ENCODE measurements around the gene NAALADL2. TPM values are rescaled to one million over a fixed set of nuclear protein-coding genes. Genes with fewer than 3 reads are reported as not detected.

NAALADL2 gene
- total and polyA plus RNA-seq, 2 of the 13 experiments (the other 11 are each of a cell fraction or from before 2014, with no cell fraction given): 0.08 TPM; not detected in 1

GRCh38 chr3:175447521-175447920 is 588.4 kb downstream of the NAALADL2 start:
- FAIRE-seq (no peak), ATAC-seq (no peak), DNase-seq (ENCODE audit: low spot score) (no peak)
- peaks cover 11% of the 10 kb centered on the region for H3K9me3 ChIP-seq (ENCODE audit: low read length)
- no peak overlapping the region for H3K9ac ChIP-seq (ENCODE audit: insufficient read depth, low read depth, low read length)
- no peak overlapping the region for H3K4me2 ChIP-seq (ENCODE audit: low read depth, low read length)
- H4K20me1 ChIP-seq (ENCODE audit: insufficient read depth, low read length): no peaks in the 10 kb centered on the region
- no peaks in the 10 kb centered on the region for H3K27me3 ChIP-seq (ENCODE audit: control insufficient read depth in 1 of 2, insufficient read depth in 2 of 2, low read length in 2 of 2)
- no peaks in the 10 kb centered on the region for H3K79me2 ChIP-seq (ENCODE audit: insufficient read depth, low read length)
- H2AFZ ChIP-seq (ENCODE audit: low read length): no peak overlapping the region
- no peak overlapping the region for H3K4me3 ChIP-seq (replicated peaks in 1 of 3; ENCODE audit: insufficient read depth in 1 of 3, low read depth in 2 of 3, low read length in 3 of 3)
- H3K4me1 ChIP-seq (ENCODE audit: insufficient read depth, low read length): no peaks in the 10 kb centered on the region
- TF ChIP-seq NCOA5 (CRISPR knock-in tag; IDR thresholded peaks at IDR 0.05): no peak
- TF ChIP-seq ZNF777 (CRISPR knock-in tag; IDR thresholded peaks at IDR 0.05): no peak
- TF ChIP-seq, protein P1, sequence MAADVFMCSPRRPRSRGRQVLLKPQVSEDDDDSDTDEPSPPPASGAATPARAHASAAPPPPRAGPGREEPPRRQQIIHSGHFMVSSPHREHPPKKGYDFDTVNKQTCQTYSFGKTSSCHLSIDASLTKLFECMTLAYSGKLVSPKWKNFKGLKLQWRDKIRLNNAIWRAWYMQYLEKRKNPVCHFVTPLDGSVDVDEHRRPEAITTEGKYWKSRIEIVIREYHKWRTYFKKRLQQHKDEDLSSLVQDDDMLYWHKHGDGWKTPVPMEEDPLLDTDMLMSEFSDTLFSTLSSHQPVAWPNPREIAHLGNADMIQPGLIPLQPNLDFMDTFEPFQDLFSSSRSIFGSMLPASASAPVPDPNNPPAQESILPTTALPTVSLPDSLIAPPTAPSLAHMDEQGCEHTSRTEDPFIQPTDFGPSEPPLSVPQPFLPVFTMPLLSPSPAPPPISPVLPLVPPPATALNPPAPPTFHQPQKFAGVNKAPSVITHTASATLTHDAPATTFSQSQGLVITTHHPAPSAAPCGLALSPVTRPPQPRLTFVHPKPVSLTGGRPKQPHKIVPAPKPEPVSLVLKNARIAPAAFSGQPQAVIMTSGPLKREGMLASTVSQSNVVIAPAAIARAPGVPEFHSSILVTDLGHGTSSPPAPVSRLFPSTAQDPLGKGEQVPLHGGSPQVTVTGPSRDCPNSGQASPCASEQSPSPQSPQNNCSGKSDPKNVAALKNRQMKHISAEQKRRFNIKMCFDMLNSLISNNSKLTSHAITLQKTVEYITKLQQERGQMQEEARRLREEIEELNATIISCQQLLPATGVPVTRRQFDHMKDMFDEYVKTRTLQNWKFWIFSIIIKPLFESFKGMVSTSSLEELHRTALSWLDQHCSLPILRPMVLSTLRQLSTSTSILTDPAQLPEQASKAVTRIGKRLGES (CRISPR knock-in tag; IDR thresholded peaks at IDR 0.05; ENCODE audit: borderline replicate concordance): no peak
- H3K27ac ChIP-seq (ENCODE audit: extremely low read length, insufficient read depth, low read length): no peak overlapping the region
- WGBS (ENCODE audit: low lambda C conversion rate): 12% methylated on average over 1 of the region's 6 CpGs
- ChIA-PET POLR2A (no interaction called here), CTCF (ENCODE audit: low intra/inter-chr PET ratio, low total read pairs) (no interaction called here)
- intact Hi-C loops (cut with micrococcal nuclease; ENCODE audit: unreplicated experiment) (no loop called here), in situ Hi-C loops (cut with HindIII; ENCODE audit: extremely low pct_ligation_motif_present, low pct_unique_long_range_greater_than_20kb) (no loop called here)
- no peaks in the 10 kb centered on the region for H3K36me3 ChIP-seq (replicated peaks in 1 of 2; ENCODE audit: control insufficient read depth in 1 of 2, insufficient read depth in 2 of 2, low read length in 2 of 2)
- no TSS peak for BruUV-seq (replicated peaks)

DNA sequence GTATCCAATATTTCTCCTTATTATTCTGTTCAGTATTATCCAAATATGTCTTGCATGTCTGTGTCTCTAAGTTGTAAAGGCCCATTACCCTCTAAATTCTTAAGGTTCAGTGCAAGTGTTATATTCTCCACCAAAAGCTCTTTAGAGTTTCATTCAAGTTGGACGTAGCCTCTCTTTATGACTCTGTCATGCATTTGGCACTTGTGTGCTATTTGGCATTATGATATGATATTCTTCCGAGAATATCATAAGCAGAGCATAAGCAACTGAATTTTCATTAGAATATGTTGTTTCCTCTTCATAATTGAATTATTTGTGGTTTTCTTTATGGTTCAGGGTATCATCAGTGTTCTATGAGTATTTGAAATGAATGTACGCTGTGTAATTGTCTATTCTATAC is 594.2 kb downstream of the NAALADL2 start:
- Histone ChIP-seq H3K9me3 (ENCODE audit: low read length) (peaks cover 11% of the 10 kb centered on the region), H3K36me3 (replicated peaks in 1 of 2; ENCODE audit: control insufficient read depth in 1 of 2, insufficient read depth in 2 of 2, low read length in 2 of 2) (no peaks in the 10 kb centered on the region), H3K27me3 (ENCODE audit: control insufficient read depth in 1 of 2, insufficient read depth in 2 of 2, low read length in 2 of 2) (no peaks in the 10 kb centered on the region), H2AFZ (ENCODE audit: low read length) (no peak overlapping the region), H3K4me2 (ENCODE audit: low read depth, low read length) (no peak overlapping the region), H3K9ac (ENCODE audit: insufficient read depth, low read depth, low read length) (no peak overlapping the region), H3K79me2 (ENCODE audit: insufficient read depth, low read length) (no peaks in the 10 kb centered on the region), H3K4me3 (replicated peaks in 1 of 3; ENCODE audit: insufficient read depth in 1 of 3, low read depth in 2 of 3, low read length in 3 of 3) (no peak overlapping the region), H3K4me1 (ENCODE audit: insufficient read depth, low read length) (no peaks in the 10 kb centered on the region), H3K27ac (ENCODE audit: extremely low read length, insufficient read depth, low read length) (no peak overlapping the region), H4K20me1 (ENCODE audit: insufficient read depth, low read length) (no peaks in the 10 kb centered on the region)
- intact Hi-C loops (cut with micrococcal nuclease; ENCODE audit: unreplicated experiment): no loop called here
- in situ Hi-C loops (cut with HindIII; ENCODE audit: extremely low pct_ligation_motif_present, low pct_unique_long_range_greater_than_20kb): no loop called here
- ATAC-seq (no peak), FAIRE-seq (no peak), DNase-seq (ENCODE audit: low spot score) (no peak)
- 3% methylated on average over 3 of the region's 3 CpGs for WGBS (ENCODE audit: low lambda C conversion rate)
- POLR2A ChIA-PET: no interaction called here
- TF ChIP-seq, protein P2, sequence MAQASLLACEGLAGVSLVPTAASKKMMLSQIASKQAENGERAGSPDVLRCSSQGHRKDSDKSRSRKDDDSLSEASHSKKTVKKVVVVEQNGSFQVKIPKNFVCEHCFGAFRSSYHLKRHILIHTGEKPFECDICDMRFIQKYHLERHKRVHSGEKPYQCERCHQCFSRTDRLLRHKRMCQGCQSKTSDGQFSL (CRISPR knock-in tag; IDR thresholded peaks at IDR 0.05): no peak
- TF ChIP-seq ZNF20 (CRISPR knock-in tag; IDR thresholded peaks at IDR 0.05) (no peak), ZNF101 (CRISPR knock-in tag; IDR thresholded peaks at IDR 0.05; ENCODE audit: borderline replicate concordance, low read depth) (no peak), DNMT1 (CRISPR knock-in tag; IDR thresholded peaks at IDR 0.05) (no peak), YEATS2 (CRISPR knock-in tag; IDR thresholded peaks at IDR 0.05; ENCODE audit: borderline replicate concordance) (no peak), NFE2 (CRISPR knock-in tag; IDR thresholded peaks at IDR 0.05) (no peak)
- TF ChIP-seq, protein P3, sequence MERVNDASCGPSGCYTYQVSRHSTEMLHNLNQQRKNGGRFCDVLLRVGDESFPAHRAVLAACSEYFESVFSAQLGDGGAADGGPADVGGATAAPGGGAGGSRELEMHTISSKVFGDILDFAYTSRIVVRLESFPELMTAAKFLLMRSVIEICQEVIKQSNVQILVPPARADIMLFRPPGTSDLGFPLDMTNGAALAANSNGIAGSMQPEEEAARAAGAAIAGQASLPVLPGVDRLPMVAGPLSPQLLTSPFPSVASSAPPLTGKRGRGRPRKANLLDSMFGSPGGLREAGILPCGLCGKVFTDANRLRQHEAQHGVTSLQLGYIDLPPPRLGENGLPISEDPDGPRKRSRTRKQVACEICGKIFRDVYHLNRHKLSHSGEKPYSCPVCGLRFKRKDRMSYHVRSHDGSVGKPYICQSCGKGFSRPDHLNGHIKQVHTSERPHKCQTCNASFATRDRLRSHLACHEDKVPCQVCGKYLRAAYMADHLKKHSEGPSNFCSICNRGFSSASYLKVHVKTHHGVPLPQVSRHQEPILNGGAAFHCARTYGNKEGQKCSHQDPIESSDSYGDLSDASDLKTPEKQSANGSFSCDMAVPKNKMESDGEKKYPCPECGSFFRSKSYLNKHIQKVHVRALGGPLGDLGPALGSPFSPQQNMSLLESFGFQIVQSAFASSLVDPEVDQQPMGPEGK (CRISPR knock-in tag; IDR thresholded peaks at IDR 0.05): no peak
- TF ChIP-seq, protein P4, sequence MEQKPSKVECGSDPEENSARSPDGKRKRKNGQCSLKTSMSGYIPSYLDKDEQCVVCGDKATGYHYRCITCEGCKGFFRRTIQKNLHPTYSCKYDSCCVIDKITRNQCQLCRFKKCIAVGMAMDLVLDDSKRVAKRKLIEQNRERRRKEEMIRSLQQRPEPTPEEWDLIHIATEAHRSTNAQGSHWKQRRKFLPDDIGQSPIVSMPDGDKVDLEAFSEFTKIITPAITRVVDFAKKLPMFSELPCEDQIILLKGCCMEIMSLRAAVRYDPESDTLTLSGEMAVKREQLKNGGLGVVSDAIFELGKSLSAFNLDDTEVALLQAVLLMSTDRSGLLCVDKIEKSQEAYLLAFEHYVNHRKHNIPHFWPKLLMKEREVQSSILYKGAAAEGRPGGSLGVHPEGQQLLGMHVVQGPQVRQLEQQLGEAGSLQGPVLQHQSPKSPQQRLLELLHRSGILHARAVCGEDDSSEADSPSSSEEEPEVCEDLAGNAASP (CRISPR knock-in tag; IDR thresholded peaks at IDR 0.05; ENCODE audit: borderline replicate concordance): no peak
- no TSS peak for BruUV-seq (replicated peaks)
- CTCF ChIA-PET (ENCODE audit: low intra/inter-chr PET ratio, low total read pairs): no interaction called here
